Chondrocyte (in vitro differentiated cells): ENCODE results near the gene HTR3A. TPM values are rescaled to one million over a fixed set of nuclear protein-coding genes. Genes with fewer than 3 reads are reported as not detected.

Source experiments
- DNase-seq: peaks from one replicate; pipeline ENCODE4 v3.0.0; 2021; ENCODE audit warnings: mixed read lengths, low spot score
- H3K27ac Mint-ChIP-seq: one replicate; pipeline ENCODE4 v1.8.0; 2021; ENCODE audit warnings: mild to moderate bottlenecking, moderate library complexity, mixed read lengths; ENCODE audit not compliant: unreplicated experiment
- H3K27me3 Mint-ChIP-seq: 2 replicates; pipeline ENCODE4 v1.8.0; 2021; ENCODE audit warnings: low read depth, mixed read lengths
- H3K36me3 Mint-ChIP-seq: 2 replicates; pipeline ENCODE4 v1.8.0; 2021; ENCODE audit warnings: low read depth, mixed read lengths
- H3K4me1 Mint-ChIP-seq: 2 replicates; pipeline ENCODE4 v1.8.0; 2021; ENCODE audit warnings: low read depth, mild to moderate bottlenecking, mixed read lengths
- H3K4me3 Mint-ChIP-seq: one replicate; pipeline ENCODE4 v1.8.0; 2021; ENCODE audit warnings: mild to moderate bottlenecking, moderate library complexity, mixed read lengths; ENCODE audit not compliant: unreplicated experiment
- H3K9me3 Mint-ChIP-seq: 2 replicates; pipeline ENCODE4 v1.8.0; 2021; ENCODE audit warnings: low read depth, mixed read lengths
- total RNA-seq: library from RNA; stranded (reverse); gene quantifications from 3 replicates; pipeline ENCODE4 v1.2.1, GENCODE V29; 2021
- TF ChIP-seq, protein P1 (sequence below): fragments of 200-600 bp; sonication (generic); IDR thresholded peaks from 2 replicates; pipeline ENCODE4 v1.5.0; 2021; ENCODE audit warnings: antibody characterized with exemption, mild to moderate bottlenecking, moderate library complexity

The HTR3A gene
- total RNA-seq, 1 donor from 2014 or later: not detected

DNA sequence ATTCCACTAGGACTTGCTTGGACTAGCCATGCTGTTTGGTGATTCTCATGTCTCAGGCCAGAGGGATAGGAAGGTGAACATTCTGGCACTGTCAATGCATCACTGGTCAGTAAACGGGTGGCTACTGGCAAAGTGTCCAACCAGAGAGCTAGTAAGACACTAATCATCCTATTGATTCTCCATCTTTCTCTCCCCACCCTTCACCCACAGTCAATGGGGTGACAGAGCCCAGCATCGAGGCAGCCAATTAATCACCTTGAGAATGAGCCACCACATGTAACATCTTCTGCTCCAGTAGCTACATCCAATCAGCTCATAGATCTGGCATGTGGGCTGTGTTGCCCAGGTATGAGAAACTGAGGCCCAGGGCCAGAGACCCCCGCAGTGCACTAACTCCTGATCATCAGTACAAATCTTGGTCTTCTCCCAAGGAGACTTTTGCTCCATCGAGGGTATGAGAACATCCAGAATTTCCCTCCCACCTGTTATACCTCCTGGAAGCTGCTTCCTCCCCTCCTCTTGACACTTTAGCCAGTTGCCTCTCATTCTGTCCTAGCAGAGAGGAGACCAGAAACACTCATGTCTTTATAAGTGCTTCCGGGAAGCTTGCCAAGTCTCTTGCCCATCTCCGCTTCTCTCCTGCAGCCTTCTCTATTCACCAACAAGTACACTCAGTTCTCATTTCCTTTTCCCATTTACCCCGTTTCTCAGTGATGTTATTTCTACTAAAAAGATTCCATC lies 17.0 kb downstream of the HTR3A start:
- TF ChIP-seq, protein P1, sequence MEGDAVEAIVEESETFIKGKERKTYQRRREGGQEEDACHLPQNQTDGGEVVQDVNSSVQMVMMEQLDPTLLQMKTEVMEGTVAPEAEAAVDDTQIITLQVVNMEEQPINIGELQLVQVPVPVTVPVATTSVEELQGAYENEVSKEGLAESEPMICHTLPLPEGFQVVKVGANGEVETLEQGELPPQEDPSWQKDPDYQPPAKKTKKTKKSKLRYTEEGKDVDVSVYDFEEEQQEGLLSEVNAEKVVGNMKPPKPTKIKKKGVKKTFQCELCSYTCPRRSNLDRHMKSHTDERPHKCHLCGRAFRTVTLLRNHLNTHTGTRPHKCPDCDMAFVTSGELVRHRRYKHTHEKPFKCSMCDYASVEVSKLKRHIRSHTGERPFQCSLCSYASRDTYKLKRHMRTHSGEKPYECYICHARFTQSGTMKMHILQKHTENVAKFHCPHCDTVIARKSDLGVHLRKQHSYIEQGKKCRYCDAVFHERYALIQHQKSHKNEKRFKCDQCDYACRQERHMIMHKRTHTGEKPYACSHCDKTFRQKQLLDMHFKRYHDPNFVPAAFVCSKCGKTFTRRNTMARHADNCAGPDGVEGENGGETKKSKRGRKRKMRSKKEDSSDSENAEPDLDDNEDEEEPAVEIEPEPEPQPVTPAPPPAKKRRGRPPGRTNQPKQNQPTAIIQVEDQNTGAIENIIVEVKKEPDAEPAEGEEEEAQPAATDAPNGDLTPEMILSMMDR: no peak
- Mint-ChIP-seq H3K27me3 (peaks cover 47% of the 10 kb centered on the region), H3K27ac (peak overlapping the region; percentile 39), H3K36me3 (no peaks in the 10 kb centered on the region), H3K4me1 (no peaks in the 10 kb centered on the region), H3K4me3 (no peak overlapping the region), H3K9me3 (no peaks in the 10 kb centered on the region)
- DNase-seq: no peak

DNA sequence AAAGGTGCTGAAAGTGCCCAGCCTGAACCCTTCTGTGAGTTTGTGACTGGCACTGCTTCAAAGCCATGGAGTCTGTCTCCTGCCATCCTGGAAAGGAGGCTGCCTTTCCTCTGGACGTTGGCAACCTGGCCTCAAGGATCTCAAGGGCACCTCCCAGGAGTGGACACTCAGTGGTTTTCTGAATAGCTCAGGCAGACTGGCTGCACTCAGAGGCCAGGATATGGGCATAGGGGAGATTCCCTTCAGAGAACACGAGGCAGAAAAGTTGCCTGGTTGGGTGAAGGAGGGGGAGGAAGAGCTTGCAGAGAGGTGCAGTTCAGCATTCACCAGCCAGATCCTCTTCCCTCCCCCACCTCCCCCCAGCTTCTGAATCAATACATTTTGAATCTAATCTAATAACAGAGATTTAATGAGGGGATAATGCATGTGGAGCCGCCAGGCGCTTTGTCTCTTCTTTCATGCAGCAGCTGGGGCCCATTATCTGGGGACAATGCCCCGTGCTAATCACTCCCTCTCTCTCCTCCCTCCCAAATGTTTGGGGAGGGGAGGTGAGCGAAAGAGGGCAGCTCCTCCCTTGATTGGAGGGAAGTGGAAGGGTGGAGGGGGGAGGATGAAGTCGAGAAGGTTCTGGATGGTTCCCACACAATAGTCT lies 17.7 kb downstream of the HTR3A start:
- TF ChIP-seq, protein P1: no peak
- Mint-ChIP-seq H3K9me3 (no peaks in the 10 kb centered on the region), H3K27me3 (peaks cover 52% of the 10 kb centered on the region), H3K4me1 (no peaks in the 10 kb centered on the region), H3K27ac (no peak overlapping the region), H3K36me3 (no peaks in the 10 kb centered on the region), H3K4me3 (no peak overlapping the region)
- no peak for DNase-seq

DNA sequence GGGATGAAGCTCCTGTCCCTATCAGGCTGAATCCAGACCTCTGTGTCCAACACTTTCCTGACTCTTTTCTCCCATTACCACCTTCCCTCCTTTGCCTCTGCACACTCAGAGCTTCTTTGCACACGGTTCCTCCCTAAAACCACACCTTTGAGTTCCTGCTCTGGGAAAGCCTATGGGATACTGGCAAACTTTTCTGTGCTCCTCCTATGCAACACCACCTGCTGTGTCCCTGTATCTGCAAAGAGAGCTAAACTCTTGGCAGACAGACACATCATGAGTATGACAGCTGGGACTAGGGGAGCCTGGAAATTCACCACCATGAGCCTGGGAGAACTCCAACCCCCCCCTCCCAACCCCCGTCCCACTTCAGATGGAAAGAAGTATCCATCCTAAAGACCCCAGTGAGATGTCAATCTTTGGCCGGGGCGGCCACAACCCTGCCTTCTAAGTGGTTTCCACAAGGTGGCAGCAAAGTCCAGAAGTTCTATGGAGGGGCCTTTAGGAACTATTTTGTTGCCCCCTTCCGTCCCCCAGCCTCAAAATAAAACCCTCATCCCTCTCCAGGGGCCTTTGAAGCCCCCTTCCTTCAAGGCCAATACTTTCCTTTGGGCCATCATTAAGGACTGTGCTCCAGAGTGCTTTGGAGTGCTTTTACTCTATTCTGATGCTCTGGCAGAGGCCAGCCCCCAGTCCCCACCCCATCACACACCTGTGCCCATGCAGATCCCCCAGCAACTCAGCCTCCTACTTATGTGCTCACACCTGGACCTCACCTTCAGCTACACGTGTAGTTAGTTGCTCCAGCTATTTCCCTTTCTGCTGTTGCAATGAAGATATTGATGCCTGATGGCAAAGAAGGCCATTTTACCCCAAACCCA lies 19.4 kb downstream of the HTR3A start:
- H3K9me3 Mint-ChIP-seq: no peaks in the 10 kb centered on the region
- H3K4me3 Mint-ChIP-seq: no peak overlapping the region
- TF ChIP-seq, protein P1: peak; percentile 93
- H3K36me3 Mint-ChIP-seq: no peaks in the 10 kb centered on the region
- peaks cover 60% of the 10 kb centered on the region for H3K27me3 Mint-ChIP-seq
- no peaks in the 10 kb centered on the region for H3K4me1 Mint-ChIP-seq
- H3K27ac Mint-ChIP-seq: no peak overlapping the region
- DNase-seq: no peak

DNA sequence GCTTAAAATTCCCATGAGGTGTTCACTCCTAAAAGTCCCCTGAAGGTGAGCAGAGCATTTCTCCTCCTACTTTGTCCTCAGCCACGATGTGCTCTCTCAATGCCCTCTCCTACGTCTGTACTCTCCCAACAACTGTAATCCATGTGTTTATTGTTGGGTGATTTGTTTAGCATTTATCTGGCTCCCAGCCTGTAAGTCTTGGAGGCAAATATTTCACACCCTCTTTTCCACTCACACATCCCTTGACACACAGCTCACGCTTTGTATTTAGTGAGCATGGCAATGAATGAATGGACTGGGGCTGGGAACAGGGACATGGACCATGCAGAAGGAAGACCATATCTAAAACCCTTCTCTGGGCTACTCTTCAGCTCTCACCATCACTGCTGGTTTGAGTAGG lies 22.6 kb downstream of the HTR3A start:
- Mint-ChIP-seq H3K27me3 (peaks cover 76% of the 10 kb centered on the region), H3K27ac (no peak overlapping the region), H3K36me3 (no peaks in the 10 kb centered on the region), H3K9me3 (no peaks in the 10 kb centered on the region), H3K4me3 (no peak overlapping the region), H3K4me1 (no peaks in the 10 kb centered on the region)
- DNase-seq: no peak
- TF ChIP-seq, protein P1: no peak

DNA sequence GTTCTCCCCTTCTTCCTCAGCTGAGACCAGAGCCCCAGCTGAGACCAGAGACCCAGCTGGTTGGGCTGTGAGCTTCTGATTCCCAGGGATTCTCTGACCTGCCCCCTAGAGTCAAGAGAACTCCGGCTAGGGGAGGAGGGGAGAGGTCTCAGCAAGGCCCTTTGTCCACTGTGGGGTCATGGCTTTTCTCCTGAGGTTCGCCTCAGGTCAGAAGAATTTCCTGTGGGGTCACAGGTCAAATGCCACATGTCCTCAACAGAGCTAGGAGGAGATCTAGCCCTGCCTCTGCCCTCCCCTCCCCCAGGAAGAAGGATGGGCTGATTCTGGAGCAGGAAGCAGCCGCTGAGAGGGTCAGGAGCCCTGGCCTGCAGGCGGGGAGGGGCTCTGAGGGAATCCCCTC lies 23.7 kb downstream of the HTR3A start:
- DNase-seq: no peak
- Mint-ChIP-seq H3K36me3 (no peaks in the 10 kb centered on the region), H3K9me3 (no peaks in the 10 kb centered on the region), H3K27ac (no peak overlapping the region), H3K27me3 (peaks cover 74% of the 10 kb centered on the region), H3K4me1 (no peaks in the 10 kb centered on the region), H3K4me3 (no peak overlapping the region)
- TF ChIP-seq, protein P1: no peak
